ENCODE results near the gene ZDHHC24. TPM values are rescaled to one million over a fixed set of nuclear protein-coding genes. Genes with fewer than 3 reads are reported as not detected.

ZDHHC24 gene
- total RNA-seq, 4 donors from 2014 or later, result 7.2 to 13.0 (median 11.2) TPM

DNA sequence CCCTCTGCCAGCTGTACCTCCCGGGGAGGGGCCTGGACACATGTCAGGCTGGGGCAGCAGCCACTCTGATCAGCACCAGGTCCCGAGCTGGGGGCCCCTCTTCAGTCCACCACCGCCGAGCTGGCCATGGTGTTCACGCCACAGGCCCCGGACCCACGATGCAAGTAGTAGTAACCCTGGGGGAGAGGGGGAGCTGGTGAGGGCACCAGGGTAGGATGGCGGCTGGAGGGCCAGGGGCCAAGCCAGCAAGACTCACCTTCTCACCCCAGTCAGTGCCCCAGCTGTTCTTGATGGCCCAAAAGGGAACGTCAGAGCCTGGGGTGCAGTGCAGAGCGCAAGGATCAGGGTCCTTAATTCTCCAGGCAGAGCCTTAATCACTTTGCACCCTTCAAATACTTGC, 18.0 kb upstream of the ZDHHC24 start:
- Histone ChIP-seq H3K27ac (no peak overlapping the region), H3K4me1 (peaks cover 6 to 19% of the 10 kb centered on the region in 2 donors), H3K9me3 (no peaks in the 10 kb centered on the region), H3K27me3 (no peaks in the 10 kb centered on the region), H3K4me3 (no peak overlapping the region), H3K36me3 (peaks cover 0 to 21% of the 10 kb centered on the region in 2 donors)
- TF ChIP-seq, protein P1, sequence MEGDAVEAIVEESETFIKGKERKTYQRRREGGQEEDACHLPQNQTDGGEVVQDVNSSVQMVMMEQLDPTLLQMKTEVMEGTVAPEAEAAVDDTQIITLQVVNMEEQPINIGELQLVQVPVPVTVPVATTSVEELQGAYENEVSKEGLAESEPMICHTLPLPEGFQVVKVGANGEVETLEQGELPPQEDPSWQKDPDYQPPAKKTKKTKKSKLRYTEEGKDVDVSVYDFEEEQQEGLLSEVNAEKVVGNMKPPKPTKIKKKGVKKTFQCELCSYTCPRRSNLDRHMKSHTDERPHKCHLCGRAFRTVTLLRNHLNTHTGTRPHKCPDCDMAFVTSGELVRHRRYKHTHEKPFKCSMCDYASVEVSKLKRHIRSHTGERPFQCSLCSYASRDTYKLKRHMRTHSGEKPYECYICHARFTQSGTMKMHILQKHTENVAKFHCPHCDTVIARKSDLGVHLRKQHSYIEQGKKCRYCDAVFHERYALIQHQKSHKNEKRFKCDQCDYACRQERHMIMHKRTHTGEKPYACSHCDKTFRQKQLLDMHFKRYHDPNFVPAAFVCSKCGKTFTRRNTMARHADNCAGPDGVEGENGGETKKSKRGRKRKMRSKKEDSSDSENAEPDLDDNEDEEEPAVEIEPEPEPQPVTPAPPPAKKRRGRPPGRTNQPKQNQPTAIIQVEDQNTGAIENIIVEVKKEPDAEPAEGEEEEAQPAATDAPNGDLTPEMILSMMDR (IDR thresholded peaks at IDR 0.05 in 4 of 5, conservative IDR thresholded peaks at IDR 0.05 in 1 of 5), result no peak
- no peak for TF ChIP-seq POLR2A (IDR thresholded peaks at IDR 0.05)
- intact Hi-C loops (cut with DNase I; ENCODE audit: low total_unique reads), result no loop called here
- ATAC-seq (no peak), DNase-seq (no peak)
- in situ Hi-C loops (cut with MboI; ENCODE audit: low sequenced_read_pairs in 4 of 4), result no loop called here

DNA sequence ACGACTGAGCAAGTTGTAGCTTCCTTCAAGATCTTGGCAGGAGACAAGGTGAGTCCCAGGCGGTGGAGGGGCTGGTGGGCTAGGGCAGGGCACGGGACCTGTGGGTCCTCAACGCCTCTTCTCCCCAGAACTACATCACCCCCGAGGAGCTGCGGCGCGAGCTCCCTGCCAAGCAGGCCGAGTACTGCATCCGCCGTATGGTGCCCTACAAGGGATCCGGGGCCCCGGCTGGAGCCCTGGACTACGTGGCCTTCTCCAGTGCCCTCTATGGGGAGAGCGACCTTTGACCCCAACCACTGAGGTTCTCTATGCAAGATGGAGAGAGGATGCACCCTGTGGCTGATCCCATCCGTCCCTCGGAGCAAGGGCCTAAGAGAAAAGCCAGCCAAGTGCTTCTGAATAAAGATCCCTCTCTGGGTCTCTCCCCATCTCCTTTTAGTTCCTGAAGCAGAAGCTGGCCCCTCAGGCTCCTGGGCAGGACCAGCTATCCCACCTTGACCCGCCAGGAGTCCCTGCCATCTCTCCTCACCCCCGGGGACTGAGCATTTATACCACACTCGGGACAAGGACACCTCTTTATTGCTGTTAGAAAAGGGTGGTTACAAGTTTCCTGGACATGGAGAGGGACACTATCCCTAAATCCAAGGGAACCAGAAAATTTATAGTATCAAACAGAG, 17.2 kb upstream of the ZDHHC24 start:
- ATAC-seq (no peak), DNase-seq (no peak)
- in situ Hi-C loops (cut with MboI; ENCODE audit: low sequenced_read_pairs in 4 of 4), result no loop called here
- H3K27ac ChIP-seq, result no peak overlapping the region
- H3K4me3 ChIP-seq, result no peak overlapping the region
- H3K9me3 ChIP-seq, result no peaks in the 10 kb centered on the region
- TF ChIP-seq, protein P1 (IDR thresholded peaks at IDR 0.05 in 4 of 5, conservative IDR thresholded peaks at IDR 0.05 in 1 of 5), result no peak
- TF ChIP-seq POLR2A (IDR thresholded peaks at IDR 0.05), result no peak
- intact Hi-C loops (cut with DNase I; ENCODE audit: low total_unique reads), result no loop called here
- peaks cover 0 to 2% (median 0%) of the 10 kb centered on the region in 3 donors for H3K27me3 ChIP-seq
- H3K4me1 ChIP-seq, result peaks cover 6 to 21% of the 10 kb centered on the region in 2 donors
- H3K36me3 ChIP-seq, result peaks cover 0 to 21% of the 10 kb centered on the region in 2 donors

DNA sequence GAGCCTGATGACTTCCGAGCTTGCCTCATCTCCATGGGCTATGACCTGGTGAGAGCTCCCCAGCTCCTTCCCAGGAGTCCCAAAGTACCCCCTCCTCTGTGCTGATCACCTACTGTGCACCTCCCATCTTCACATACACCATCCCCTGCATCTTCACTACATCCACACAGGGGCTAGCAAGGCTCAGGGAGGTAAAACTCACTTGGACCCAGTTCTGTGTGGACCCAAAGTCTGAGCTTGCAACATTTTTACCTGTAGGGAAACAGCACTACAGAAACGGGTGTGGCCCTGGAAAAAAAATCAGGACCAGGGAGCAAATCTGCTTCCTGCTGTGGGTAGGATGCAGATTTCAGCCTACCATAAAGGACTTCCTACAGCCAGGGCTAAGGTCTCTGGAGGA, 16.4 kb upstream of the ZDHHC24 start:
- intact Hi-C loops (cut with DNase I; ENCODE audit: low total_unique reads), result no loop called here
- DNase-seq (no peak), ATAC-seq (no peak)
- Histone ChIP-seq H3K9me3 (no peaks in the 10 kb centered on the region), H3K27ac (no peak overlapping the region), H3K4me1 (peaks cover 6 to 14% of the 10 kb centered on the region in 2 donors), H3K27me3 (peaks cover 0 to 6% (median 0%) of the 10 kb centered on the region in 3 donors), H3K4me3 (no peak overlapping the region), H3K36me3 (peaks cover 0 to 21% of the 10 kb centered on the region in 2 donors)
- TF ChIP-seq POLR2A (IDR thresholded peaks at IDR 0.05), result no peak
- TF ChIP-seq, protein P1 (IDR thresholded peaks at IDR 0.05 in 4 of 5, conservative IDR thresholded peaks at IDR 0.05 in 1 of 5), result no peak
- in situ Hi-C loops (cut with MboI; ENCODE audit: low sequenced_read_pairs in 4 of 4), result no loop called here

DNA sequence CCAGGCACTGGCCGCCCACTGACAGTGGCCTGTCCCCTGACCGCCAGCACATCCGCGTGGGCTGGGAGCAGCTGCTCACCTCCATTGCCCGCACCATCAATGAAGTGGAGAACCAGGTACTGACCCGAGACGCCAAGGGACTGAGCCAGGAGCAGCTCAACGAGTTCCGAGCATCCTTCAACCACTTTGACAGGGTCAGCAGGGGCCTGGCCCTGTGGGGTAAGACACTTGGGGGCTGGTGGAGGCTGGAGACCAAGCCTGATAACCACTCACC, 16.1 kb upstream of the ZDHHC24 start:
- peaks cover 0 to 21% of the 10 kb centered on the region in 2 donors for H3K36me3 ChIP-seq
- H3K27me3 ChIP-seq, result peaks cover 0 to 6% (median 0%) of the 10 kb centered on the region in 3 donors
- H3K9me3 ChIP-seq, result no peaks in the 10 kb centered on the region
- in situ Hi-C loops (cut with MboI; ENCODE audit: low sequenced_read_pairs in 4 of 4), result no loop called here
- TF ChIP-seq POLR2A (IDR thresholded peaks at IDR 0.05), result no peak
- TF ChIP-seq, protein P1 (IDR thresholded peaks at IDR 0.05 in 4 of 5, conservative IDR thresholded peaks at IDR 0.05 in 1 of 5), result no peak
- H3K27ac ChIP-seq, result no peak overlapping the region
- H3K4me3 ChIP-seq, result no peak overlapping the region
- ATAC-seq, result no peak
- intact Hi-C loops (cut with DNase I; ENCODE audit: low total_unique reads), result no loop called here
- DNase-seq, result no peak
- H3K4me1 ChIP-seq, result peaks cover 6 to 10% of the 10 kb centered on the region in 2 donors
